RKO (cell line): Measurements from ENCODE around the gene F8A3.
"Not testable (repeated sequence)": the region's sequence is repeated elsewhere in the genome, so short reads cannot be mapped to it uniquely, and the experiment has no call there.

ENCODE experiments used
- DNase-seq: peaks from one replicate; pipeline ENCODE4 v3.0.0-alpha.2; 2016; ENCODE audit warnings: low spot score

F8A3 gene

GRCh38 chrX:155458471-155458870 is at the start of gene F8A3:
TSS of gene F8A3 (minus strand) at chrX:155458620. CDS start at chrX:155458600, 20 bp downstream.
- not testable (repeated sequence) for DNase-seq

- no peak for DNase-seq
Observed at GRCh38 chrX:155505296-155505695, 46.9 kb upstream of the F8A3 start.

GRCh38 chrX:155495134-155495533 is 36.7 kb upstream of the F8A3 start:
- not testable (repeated sequence) for DNase-seq

GRCh38 chrX:155491421-155491820 is 33.0 kb upstream of the F8A3 start:
- DNase-seq: not testable (repeated sequence)

- not testable (repeated sequence) for DNase-seq
Observed at GRCh38 chrX:155477136-155477535, 18.7 kb upstream of the F8A3 start.

- DNase-seq: not testable (repeated sequence)
Observed at GRCh38 chrX:155466269-155466938, 8.0 kb upstream of the F8A3 start.

- DNase-seq: not testable (repeated sequence)
Observed at GRCh38 chrX:155460501-155460900, 2.1 kb upstream of the F8A3 start.

GRCh38 chrX:155457761-155458447 is 516 bp downstream of the F8A3 start:
- DNase-seq: not testable (repeated sequence)

- DNase-seq: no peak
Observed at GRCh38 chrX:155441097-155441496, 17.3 kb downstream of the F8A3 start.

- DNase-seq: no peak
Observed at GRCh38 chrX:155435744-155436112, 22.7 kb downstream of the F8A3 start.

GRCh38 chrX:155434906-155435743 is 23.3 kb downstream of the F8A3 start:
- DNase-seq: no peak

GRCh38 chrX:155417769-155418168 is 40.7 kb downstream of the F8A3 start:
- no peak for DNase-seq
